Stomach (tissue), 9 donors: ENCODE results near the gene RAD9A. TPM values are rescaled to one million over a fixed set of nuclear protein-coding genes. Genes with fewer than 3 reads are reported as not detected.

Experiments used
- DNase-seq, 2 donors: peaks; one replicate each; pipeline versions ENCODE4 v3.0.0 to v3.0.0-alpha.2; 2013 to 2019
- H3K27ac ChIP-seq, 5 donors: fragments of 200-600 bp in 4 of 5; sonication (generic) in 4 of 5; one replicate each; pipeline ENCODE4 v1.5.1; 2013 to 2019; ENCODE audit warnings: mild to moderate bottlenecking in 1 of 5, moderate library complexity in 1 of 5
- H3K27me3 ChIP-seq, 3 donors: fragments of 200-600 bp; sonication (generic); one replicate each; pipeline ENCODE4 v1.5.1; 2017 to 2019; ENCODE audit warnings: mixed run types in 1 of 3
- H3K36me3 ChIP-seq, 4 donors: fragments of 200-600 bp; sonication (generic); 1 replicate in 3 of 4; 2 replicates in 1 of 4; pipeline ENCODE4 v1.5.1; 2016 to 2019
- H3K4me1 ChIP-seq, 4 donors: fragments of 200-600 bp; sonication (generic); one replicate each; pipeline ENCODE4 v1.5.1; 2016 to 2019
- H3K4me3 ChIP-seq, 4 donors: fragments of 200-600 bp; sonication (generic) in 3 of 4; one replicate each; pipeline ENCODE4 v1.5.1; 2016 to 2019; ENCODE audit warnings: mild to moderate bottlenecking in 1 of 4
- H3K9me3 ChIP-seq, 4 donors: fragments of 200-600 bp; sonication (generic); one replicate each; pipeline ENCODE4 v1.5.1; 2016 to 2019
- CTCF ChIP-seq, 7 experiments: fragments of 450-650 bp in 4 of 7; fragments of 200-600 bp in 3 of 7; sonication (generic) in 3 of 7; IDR thresholded peaks; one replicate each; pipeline ENCODE4 v1.5.1; 2016 to 2019; ENCODE audit warnings: antibody characterized with exemption in 7 of 7, control low read depth in 2 of 7, mild to moderate bottlenecking in 1 of 7
- EP300 ChIP-seq: sonication (generic); formaldehyde crosslinking; IDR thresholded peaks from one replicate; pipeline ENCODE4 v1.6.1; 2017; ENCODE audit warnings: antibody characterized with exemption
- POLR2A ChIP-seq, 4 donors: fragments of 450-650 bp; IDR thresholded peaks; one replicate each; pipeline ENCODE4 v1.6.1; 2016; ENCODE audit warnings: antibody characterized with exemption in 4 of 4, control low read depth in 2 of 4, mild to moderate bottlenecking in 1 of 4, moderate library complexity in 1 of 4
- POLR2AphosphoS5 ChIP-seq, 3 donors: sonication (generic); formaldehyde crosslinking; IDR thresholded peaks; one replicate each; pipeline ENCODE4 v1.6.1; 2016; ENCODE audit warnings: antibody characterized with exemption in 3 of 3
- WGBS, 5 donors: extraction: QIAGEN DNeasy Blood & Tissue Kit in 3 of 5; methylation state at CpG; one replicate each; pipeline versions ENCODE4 v1.1.5 to v1.1.7; 2013 to 2018; 5-methylcytosine and 5-hydroxymethylcytosine counted together
- intact Hi-C: fragments of 100-400 bp; cut with DNase I; formaldehyde crosslinking; loops from one replicate; pipeline ENCODE4 v1.15.1; 2023; ENCODE audit warnings: low total_unique reads
- polyA plus RNA-seq, 3 donors: library from polyadenylated mRNA; stranded (reverse); fragments of 200-250 nt; gene quantifications; one replicate each; pipeline ENCODE4 v1.2.3, GENCODE V29; 2013
- total RNA-seq, 5 donors: library from RNA; depleted of rRNA; stranded (reverse); fragments of >200 nt; gene quantifications; one replicate each; pipeline versions ENCODE4 v1.1.0 to v1.2.3, GENCODE V29; 2014 to 2016
- donor health status: healthy with polysubstance abuse.
- donor health status: Bipolar disorder and iron deficiency.
- donor health status: healthy.

The RAD9A gene
- total and polyA plus RNA-seq, 8 donors = 7.0 to 88.9 (median 28.7) TPM

GRCh38 chr11:67420147-67420645 is 28.4 kb downstream of the RAD9A start:
- H3K27ac ChIP-seq = peak overlapping the region; percentile 88 to 96 (median 94)

GRCh38 chr11:67420646-67421429 is 29.1 kb downstream of the RAD9A start:
- H3K36me3 ChIP-seq = no peaks in the 10 kb centered on the region
- peaks cover 47 to 56% (median 54%) of the 10 kb centered on the region in 4 donors for H3K4me1 ChIP-seq
- H3K27me3 ChIP-seq = peaks cover 0 to 5% (median 0%) of the 10 kb centered on the region in 3 donors
- peak overlapping the region; percentile 52 to 66 (median 62) for H3K4me3 ChIP-seq
- no peaks in the 10 kb centered on the region for H3K9me3 ChIP-seq
- peak; percentile 98 to 99 for DNase-seq
- WGBS, 5 donors = 0 to 1% (median 1%) methylated on average over 31 to 97 of the region's 97 CpGs
- intact Hi-C loops = no loop called here
- TF ChIP-seq POLR2A (IDR thresholded peaks at IDR 0.05) (no peak), CTCF (IDR thresholded peaks at IDR 0.05) (no peak), POLR2AphosphoS5 (IDR thresholded peaks at IDR 0.05) (peak in 2 of 3 donors; percentile 74 to 78), EP300 (no peak)
- peak overlapping the region; percentile 88 to 96 (median 94) for H3K27ac ChIP-seq

More at GRCh38 chr11:67420147-67420645, 28.4 kb downstream of the RAD9A start:
- H3K4me1 ChIP-seq = peaks cover 53 to 62% (median 60%) of the 10 kb centered on the region in 4 donors
- H3K27me3 ChIP-seq = peaks cover 0 to 11% (median 0%) of the 10 kb centered on the region in 3 donors
- TF ChIP-seq CTCF (IDR thresholded peaks at IDR 0.05) (no peak), POLR2AphosphoS5 (IDR thresholded peaks at IDR 0.05) (no peak), EP300 (no peak), POLR2A (IDR thresholded peaks at IDR 0.05) (no peak)
- H3K9me3 ChIP-seq = no peaks in the 10 kb centered on the region
- H3K36me3 ChIP-seq = no peaks in the 10 kb centered on the region
- intact Hi-C loops = no loop called here
- WGBS, 5 donors = 30 to 43% (median 34%) methylated on average over 11 to 15 of the region's 15 CpGs
- H3K4me3 ChIP-seq = peak overlapping the region; percentile 52 to 66 (median 62)
- no peak for DNase-seq

GRCh38 chr11:67421430-67422031 is 29.7 kb downstream of the RAD9A start:
- intact Hi-C loops = no loop called here
- H3K4me1 ChIP-seq = peaks cover 40 to 49% (median 47%) of the 10 kb centered on the region in 4 donors
- peak overlapping the region; percentile 37 to 96 (median 88) for H3K27ac ChIP-seq
- H3K4me3 ChIP-seq = peak overlapping the region; percentile 52 to 66 (median 62)
- no peak for TF ChIP-seq POLR2A (IDR thresholded peaks at IDR 0.05)
- H3K27me3 ChIP-seq = no peaks in the 10 kb centered on the region
- H3K9me3 ChIP-seq = no peaks in the 10 kb centered on the region
- 71 to 79% (median 72%) methylated on average over 21 to 22 of the region's 22 CpGs for WGBS, 5 donors
- H3K36me3 ChIP-seq = no peaks in the 10 kb centered on the region
- no peak for DNase-seq

GRCh38 chr11:67422891-67423290 is 31.1 kb downstream of the RAD9A start:
- H3K4me1 ChIP-seq = peaks cover 38 to 43% (median 41%) of the 10 kb centered on the region in 4 donors
- intact Hi-C loops = no loop called here
- no peak for DNase-seq
- TF ChIP-seq POLR2AphosphoS5 (IDR thresholded peaks at IDR 0.05) = no peak
- TF ChIP-seq EP300 = no peak
- TF ChIP-seq POLR2A (IDR thresholded peaks at IDR 0.05) = no peak
- no peak overlapping the region for H3K27ac ChIP-seq
- 73 to 84% (median 79%) methylated on average over 6 of the region's 6 CpGs for WGBS, 5 donors
- no peaks in the 10 kb centered on the region for H3K36me3 ChIP-seq
- no peaks in the 10 kb centered on the region for H3K27me3 ChIP-seq
- no peaks in the 10 kb centered on the region for H3K9me3 ChIP-seq
- H3K4me3 ChIP-seq = no peak overlapping the region

- Histone ChIP-seq H3K36me3 (no peaks in the 10 kb centered on the region), H3K4me1 (peaks cover 33 to 38% (median 36%) of the 10 kb centered on the region in 4 donors), H3K4me3 (no peak overlapping the region), H3K9me3 (no peaks in the 10 kb centered on the region), H3K27me3 (no peaks in the 10 kb centered on the region), H3K27ac (no peak overlapping the region)
- WGBS, 5 donors = 93 to 100% (median 96%) methylated on average over 9 to 13 of the region's 13 CpGs
- DNase-seq = no peak
- TF ChIP-seq CTCF (IDR thresholded peaks at IDR 0.05) = no peak
- no peak for TF ChIP-seq POLR2AphosphoS5 (IDR thresholded peaks at IDR 0.05)
- TF ChIP-seq EP300 = no peak
- no peak for TF ChIP-seq POLR2A (IDR thresholded peaks at IDR 0.05)
- intact Hi-C loops = no loop called here
These were observed 31.7 kb downstream of the RAD9A start for GRCh38 chr11:67423466-67423865.
